Posterior cingulate gyrus (tissue), 11 donors: Measurements from ENCODE around the gene SAPCD2.
"Not testable (repeated sequence)": the region's sequence is repeated elsewhere in the genome, so short reads cannot be mapped to it uniquely, and the experiment has no call there.

Source experiments
- DNase-seq, 10 donors: peaks; one replicate each; pipeline versions ENCODE4 v3.0.0 to v3.0.0-alpha.2; 2020 to 2021; ENCODE audit warnings: mixed read lengths in 3 of 10
- intact Hi-C: fragments of 100-400 bp; cut with DNase I; formaldehyde crosslinking; loops from one replicate; pipeline ENCODE4 v1.15.1; 2023

The SAPCD2 gene

DNA sequence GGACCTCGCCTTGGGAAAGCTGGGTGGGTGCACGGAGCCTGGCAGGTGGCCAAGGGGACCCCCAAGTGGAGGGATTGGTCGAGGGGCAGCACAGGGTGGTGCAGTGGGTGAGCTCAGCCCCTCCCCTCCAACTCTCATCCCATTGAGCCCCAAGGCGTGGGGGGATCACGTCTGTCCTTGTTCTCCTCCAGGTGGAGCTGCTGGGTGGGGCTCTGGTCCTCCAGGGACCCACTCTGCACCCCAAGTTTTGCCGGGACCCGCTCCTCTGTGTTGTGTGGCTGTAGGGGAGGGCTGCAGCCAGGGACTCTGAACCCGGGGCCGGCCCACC is 34.9 kb downstream of the SAPCD2 start:
- intact Hi-C loops: loop anchor here (1.0 kb wide), 1 partner anchor 87 kb away; no protein-coding TSS in a partner anchor
- DNase-seq: no peak

DNA sequence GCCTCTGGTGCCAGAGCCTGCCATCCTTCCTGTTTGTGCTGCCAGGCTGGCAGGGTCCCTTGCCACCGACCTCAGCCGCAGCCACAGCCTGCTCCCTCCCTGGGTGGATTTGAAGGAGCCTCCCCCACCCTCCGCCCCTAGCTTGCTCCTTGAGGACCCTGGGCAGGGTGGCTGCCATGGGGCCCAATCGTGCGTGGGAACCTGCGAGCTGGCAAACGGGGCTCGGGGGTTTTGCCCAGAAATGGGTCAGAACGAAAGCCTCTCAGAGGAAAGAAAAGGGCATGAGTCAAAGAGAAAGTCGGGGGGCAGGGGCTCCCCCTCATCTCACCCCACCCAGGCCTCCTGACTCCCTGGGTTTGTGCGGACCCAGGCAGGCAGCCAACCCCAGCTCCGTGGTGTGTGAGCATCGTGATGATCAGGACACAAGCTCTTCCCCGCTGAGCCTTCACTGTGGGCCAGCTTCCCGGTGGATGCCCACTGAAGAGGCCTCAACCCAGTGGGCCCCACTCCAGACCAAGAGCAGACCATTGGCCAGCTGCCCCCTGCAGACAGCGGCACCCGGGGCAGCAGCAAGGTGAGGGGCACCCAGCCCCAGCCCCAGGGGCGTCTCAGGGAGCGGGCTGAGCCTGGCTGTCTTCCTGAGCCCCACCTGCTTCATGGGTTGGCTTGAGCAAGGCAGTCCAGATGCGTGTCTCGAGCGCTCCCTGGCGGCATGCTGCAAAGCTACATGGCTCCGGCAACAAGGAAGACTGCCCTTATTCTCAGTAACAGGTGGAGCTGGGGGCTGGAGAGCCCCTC is 35.4 kb downstream of the SAPCD2 start:
- peak; percentile 80 to 99 (median 88) for DNase-seq
- intact Hi-C loops: loop anchor here (1.0 kb wide), 1 partner anchor 87 kb away; no protein-coding TSS in a partner anchor

DNA sequence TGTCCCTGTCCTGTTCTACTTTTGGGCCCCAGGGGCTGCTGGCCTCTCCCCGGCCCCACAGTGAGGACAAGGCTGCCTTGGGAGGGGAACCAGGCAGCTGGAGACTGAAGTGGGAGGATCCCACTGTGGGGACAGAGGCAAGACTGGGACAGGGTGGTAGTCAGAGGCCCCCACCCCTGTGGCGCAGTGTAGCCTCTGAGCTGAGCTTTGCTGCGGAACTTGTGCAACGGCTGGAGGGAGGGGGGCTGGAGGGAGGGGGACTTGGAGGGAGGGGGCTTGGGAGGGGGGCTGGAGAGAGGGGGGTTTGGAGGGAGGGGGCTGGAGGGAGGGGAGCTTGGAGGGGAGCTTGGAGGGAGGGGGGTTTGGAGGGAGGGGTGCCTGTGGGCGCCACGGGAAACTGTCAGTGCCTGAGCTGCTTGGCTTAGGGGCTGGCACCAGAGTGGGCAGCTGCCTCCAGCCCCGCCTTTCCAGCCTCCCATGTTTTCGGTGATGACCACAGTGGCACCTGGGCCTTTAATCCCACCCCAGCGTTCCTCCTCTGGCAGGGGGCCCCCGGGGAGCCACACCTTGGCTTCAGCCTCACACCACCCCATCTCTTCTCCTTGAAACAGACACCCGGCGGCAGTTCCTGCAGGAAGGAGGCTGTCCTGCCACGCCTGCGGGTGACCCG is 36.2 kb downstream of the SAPCD2 start:
- intact Hi-C loops: no loop called here
- DNase-seq: no peak

DNA sequence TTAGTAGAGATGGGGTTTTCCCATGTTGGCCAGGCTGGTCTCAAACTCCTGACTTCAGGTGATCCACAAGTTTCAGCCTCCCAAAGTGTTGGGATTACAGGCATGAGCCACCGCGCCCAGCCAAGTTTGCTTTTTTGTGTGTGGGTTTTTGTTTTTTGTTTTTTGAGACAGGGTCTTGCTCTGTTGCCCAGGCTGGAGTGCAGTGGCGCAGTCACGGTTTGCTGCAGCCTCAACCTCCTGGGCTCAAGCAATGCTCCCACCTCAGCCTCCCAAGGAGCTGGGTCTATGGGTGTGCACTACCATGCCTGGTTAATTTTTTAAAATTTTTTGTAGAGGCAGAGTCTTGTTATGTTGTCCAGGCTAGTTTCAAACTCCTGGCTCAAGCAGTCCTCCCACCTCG is 36.9 kb downstream of the SAPCD2 start:
- intact Hi-C loops: not testable (repeated sequence)

DNA sequence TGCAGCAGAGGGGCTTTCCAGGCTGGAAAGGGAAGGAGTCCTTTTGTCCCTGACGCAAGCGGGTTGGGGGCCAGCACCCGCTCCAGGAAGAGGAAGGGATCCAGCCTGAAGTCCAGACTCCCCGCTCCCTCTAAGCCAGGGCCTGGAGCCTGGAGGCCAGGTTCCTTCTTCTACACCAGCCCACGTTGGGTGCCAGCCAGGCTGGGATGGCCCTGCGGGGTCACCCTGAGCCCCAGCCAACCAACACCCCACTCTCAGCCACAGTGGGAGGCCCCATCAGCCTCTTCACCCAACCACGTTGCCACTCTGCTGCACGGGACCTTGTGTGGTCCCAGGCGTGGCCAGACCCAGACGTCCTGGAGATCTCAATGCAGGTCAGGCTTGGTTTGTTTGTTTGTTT is 37.5 kb downstream of the SAPCD2 start:
- no peak for DNase-seq
- intact Hi-C loops: no loop called here

More for the DNA sequence above, 36.9 kb downstream of the SAPCD2 start:
- DNase-seq: not testable (repeated sequence)

DNA sequence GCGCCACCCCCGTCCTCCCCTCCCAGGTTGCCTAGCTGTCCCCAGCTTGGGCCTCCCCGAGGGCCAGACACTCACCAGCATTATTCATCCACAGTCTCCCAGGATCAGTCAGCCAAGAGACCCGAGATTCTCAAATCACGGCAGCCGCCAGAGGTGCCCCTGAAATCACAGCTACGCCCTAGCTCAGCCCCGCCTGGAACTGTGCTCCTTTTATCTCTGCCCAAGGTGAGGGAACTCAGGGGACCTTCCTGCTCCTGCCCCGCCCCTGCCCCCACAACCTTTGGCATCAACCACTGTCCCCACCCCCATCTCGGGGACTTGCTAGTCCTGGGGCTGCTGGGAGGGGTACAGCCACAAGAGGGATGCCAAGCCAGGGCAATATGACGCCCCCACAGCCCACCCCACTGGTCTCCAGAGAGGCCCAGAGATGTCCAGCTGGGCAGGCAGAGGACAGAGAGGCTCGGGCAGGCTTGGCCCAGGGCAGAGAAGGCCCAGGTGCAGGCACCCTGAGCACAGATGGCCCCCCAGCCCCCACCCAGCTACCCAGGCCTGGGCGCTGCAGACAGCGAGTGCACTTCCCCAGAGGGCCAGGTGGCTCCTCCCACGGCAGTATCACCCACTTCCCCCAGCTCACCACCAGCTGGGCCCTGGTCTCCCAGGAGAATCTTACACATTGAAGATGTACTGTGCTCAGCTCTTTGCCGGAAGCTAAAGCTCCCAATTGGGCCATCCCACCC is 38.3 kb downstream of the SAPCD2 start, which contains the start of gene FUT7:
FUT7 (minus strand) TSS at position 185 of the 737 bp plus-strand sequence; CDS start at position 88, 97 bp downstream.
- intact Hi-C loops: no loop called here
- DNase-seq: no peak

DNA sequence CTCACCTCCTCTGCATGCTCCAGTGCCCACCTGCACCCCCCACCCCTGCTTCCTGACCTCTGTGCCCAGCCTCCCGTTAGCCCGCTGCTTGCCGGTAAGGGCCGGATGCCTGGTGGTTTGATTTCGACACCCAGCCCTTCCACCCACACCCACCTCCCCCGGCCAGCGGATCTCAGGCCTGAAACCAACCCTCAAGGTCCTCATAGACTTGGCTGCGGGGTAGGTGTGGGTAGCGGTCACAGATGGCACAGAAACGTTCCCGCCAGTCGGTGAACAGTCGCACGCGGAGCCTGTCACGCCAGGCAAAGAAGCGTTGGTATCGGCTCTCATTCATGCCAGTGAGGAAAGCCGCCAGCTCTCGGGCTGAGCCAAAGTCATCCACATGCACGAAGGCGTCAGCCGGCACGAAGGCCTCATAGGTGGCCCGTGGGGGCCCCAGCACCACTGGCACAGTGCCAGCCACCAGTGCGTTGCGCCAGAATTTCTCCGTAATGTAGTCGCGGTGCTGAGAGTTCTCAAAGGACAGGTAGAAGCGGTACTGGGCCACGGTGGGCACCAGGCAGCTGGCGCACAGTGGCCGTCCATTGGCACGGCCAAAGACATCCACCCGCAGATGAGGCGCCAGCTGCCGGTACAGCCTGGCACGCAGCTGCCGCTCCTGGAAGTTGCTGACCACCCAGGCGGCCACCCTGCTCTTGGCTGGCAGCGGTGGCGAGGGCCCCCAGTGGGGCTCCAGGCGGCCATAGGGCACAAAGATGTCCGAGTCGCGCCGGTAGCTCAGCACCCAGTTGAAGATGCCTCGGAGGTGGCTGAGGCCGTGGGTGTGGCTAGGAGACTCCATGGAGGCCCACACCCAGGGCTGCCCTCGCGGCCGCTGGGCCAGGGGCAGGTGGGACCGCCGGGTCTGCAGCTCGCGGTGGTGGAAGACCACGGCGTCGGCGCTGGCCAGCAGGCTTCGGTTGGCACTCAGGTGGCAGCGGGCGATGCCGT is 39.5 kb downstream of the SAPCD2 start:
- intact Hi-C loops: no loop called here

DNA sequence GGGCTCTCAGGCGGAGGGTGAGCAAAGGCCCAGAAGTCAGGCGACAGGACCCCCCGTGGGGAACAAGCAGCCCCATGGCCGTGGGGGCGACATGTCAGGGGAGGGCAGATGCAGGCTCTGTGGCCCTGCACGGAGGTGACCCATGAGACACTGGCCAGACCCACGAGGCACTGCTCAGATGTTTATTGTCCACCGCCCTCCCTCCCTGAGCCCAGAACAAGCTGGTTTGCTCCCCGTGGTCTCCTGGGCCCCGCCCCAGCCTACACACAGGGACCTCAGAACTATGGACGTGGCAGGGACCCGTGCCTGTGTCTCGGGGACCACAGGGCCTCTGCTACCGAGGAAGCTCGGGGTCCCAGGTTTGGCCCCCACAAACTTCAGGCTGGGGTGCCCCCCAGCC is 40.4 kb downstream of the SAPCD2 start:
- intact Hi-C loops: no loop called here
- DNase-seq: no peak

More for the DNA sequence above, 39.5 kb downstream of the SAPCD2 start:
- DNase-seq: peak in 1 of 10 donors; percentile 88

DNA sequence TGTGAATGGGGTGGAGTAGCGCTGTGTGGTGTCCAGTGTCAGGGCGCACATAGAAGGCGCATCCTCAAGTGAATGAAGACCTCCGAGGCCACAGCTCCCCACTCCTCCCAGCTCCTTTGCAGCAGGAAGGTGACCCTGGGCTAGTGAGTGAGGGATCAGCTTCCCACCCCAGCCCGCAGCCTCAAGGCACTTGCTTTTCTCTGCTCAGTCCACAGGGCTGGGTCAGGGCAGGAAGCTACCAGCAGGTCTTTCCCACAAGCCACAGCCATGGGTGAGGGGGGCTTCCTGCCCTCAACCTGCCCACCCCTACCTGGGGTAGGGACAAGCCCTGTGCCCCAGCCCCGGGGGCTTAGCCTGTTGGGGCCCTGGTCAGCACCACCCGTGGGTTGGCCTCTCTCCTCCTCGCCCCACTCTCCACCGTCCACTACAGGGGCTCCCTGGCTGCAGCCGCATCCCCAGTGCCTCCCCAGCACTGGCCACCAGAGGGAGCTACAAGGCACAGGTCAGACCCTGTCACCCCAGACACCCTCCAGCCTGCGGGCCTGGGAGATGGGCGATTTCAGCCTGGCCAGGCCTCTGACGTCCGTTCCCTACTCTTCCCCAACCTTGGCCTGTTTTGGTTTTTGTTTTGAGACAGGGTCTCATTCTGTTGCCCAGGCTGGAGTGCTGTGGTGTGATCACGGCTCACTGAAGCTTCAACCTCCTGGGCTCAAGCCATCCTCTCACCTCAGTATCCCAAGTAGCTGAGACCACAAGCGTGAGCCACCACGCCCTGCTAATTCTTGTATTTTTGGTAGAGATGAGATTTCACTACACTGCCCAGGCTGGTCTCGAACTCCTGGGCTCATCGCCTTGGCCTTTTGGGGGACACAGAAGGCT is 41.1 kb downstream of the SAPCD2 start:
- DNase-seq: peak; percentile 61 to 97 (median 84)
- intact Hi-C loops: loop anchor here (5.0 kb wide), 1 partner anchor 242 kb away; no protein-coding TSS in a partner anchor

DNA sequence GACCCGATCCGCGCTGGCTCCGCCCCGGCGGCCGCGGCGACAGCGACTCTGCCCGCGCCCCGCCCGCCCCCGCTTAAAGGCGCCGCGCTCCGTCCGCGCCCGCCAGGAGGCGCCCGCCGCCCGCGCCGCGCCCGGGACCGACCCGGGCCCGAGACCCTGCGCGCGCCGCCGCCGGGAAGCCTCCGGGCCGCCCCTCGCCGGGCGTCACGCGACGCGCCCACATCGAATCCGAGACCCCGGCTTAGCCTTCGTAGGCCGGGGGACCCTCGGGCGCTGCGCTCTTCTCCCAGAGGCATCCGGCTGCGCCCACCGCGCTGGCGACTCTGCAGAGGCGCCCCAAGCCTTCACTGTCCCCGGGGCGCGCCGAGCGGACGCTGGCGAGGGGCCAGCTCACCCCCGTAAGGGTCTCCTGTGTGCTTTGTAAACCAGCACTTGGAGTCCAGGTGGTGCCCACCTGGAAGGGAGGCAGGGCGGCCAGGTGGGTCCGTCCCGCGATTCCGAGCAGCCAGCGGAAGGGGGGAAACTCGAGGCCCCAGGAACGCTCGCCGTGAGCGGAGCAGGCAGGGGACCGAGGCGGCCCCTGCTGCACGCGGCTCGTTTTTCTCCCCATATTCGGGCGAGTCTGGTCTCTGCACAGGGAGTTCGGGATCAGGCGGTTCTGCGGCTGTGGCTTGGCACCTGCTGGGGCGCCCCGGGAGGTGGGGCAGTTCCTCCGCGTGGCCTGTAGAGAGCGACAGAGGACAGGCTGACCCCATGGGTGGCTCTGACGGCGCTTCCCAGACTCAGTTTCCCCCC is 41.9 kb downstream of the SAPCD2 start:
- DNase-seq: peak in 8 of 10 donors; percentile 63 to 96 (median 73)
- intact Hi-C loops: loop anchor here (5.0 kb wide), 1 partner anchor 241 kb away; no protein-coding TSS in a partner anchor

DNA sequence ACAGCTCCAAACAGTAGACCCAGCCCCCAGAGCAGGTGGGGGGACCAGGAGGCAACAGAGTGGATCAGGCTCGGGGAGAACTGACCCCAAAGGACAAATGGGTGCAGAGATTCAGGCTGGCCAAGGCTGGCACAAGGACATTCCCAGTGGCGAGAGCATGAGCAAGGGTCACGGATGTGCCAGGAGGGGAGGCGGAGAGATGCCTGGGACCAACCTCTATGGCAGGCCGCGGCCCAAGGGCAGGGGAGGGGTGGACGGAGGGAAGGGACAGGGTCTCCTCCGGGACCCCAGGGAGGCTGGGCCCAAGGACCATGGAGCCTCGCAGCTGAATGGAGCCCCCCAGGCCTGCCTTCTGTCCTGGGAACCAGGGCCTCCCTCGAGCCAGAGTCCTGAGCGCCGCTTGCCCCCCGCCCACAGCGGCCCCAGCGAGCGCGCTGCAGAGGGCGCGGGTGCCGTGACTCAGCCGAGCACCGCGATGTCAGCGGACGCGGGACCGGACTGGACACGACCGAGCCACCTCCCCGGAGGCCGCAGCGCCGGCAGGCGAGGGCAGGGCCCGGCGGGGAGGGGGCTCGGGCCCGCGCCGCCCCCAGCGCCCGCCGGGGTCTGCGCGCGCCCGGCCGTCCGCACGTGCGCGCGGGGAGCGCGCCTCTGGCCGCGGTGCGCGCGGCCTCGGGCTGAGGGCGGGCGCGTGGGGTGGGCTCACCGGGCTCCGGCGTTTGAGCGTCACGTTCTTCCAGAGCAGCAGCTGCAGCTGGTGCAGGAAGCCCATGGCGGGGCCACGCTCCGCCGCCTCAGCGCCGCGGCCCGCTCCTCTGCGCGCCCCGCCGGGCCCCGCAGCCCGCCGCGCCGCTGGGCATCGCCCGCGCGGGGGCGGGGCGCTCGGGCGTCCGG is 42.7 kb downstream of the SAPCD2 start, which contains the start of gene ABCA2:
ABCA2 (minus strand) TSS at position 869 of the 894 bp plus-strand sequence; CDS start at position 772, 97 bp downstream.
- DNase-seq: no peak
- intact Hi-C loops: loop anchor here (5.0 kb wide), 1 partner anchor 240 kb away; no protein-coding TSS in a partner anchor

DNA sequence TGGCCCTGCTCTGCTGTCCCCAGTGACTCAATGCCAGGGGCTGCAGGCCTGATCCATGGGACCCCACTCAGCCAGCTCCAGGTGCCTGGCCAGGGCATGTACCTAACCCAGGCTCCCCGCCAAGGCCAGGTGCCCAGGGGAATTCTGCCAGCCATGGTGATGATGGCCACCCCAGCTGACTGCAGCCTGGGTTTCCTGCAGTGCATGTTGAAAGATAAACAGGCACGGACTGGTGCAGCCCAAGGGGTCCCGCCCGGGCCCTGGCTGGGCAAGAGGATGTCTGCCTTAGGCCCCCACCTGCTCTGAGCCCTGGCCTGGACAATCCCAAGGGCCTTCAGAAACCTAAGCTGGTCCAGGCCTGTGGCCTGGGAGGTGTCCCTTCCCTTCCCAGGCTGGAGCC is 43.5 kb downstream of the SAPCD2 start:
- intact Hi-C loops: loop anchor here (5.0 kb wide), 1 partner anchor 240 kb away; no protein-coding TSS in a partner anchor

DNA sequence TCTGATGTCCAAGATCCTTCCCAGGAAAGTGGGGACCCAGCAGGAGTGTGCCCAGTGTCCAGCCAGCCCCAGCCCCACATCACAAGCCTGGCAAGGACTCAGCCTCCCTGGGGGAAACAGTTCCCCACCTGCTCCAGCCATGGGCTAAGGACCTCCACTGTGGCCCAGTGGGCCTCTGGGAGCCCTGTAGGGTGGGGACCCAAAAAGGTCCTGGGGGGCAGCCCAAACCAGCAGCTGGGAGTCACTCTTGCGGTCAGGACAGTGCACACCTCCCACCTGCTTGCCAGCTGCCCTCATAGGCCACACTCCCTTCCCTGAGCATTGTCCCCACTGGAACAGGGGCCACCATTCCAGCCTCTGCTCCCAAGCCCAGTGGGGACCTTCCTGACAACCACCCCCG is 44.0 kb downstream of the SAPCD2 start:
- intact Hi-C loops: loop anchor here (5.0 kb wide), 1 partner anchor 239 kb away; no protein-coding TSS in a partner anchor
- DNase-seq: no peak

More for the DNA sequence above, 43.5 kb downstream of the SAPCD2 start:
- no peak for DNase-seq

DNA sequence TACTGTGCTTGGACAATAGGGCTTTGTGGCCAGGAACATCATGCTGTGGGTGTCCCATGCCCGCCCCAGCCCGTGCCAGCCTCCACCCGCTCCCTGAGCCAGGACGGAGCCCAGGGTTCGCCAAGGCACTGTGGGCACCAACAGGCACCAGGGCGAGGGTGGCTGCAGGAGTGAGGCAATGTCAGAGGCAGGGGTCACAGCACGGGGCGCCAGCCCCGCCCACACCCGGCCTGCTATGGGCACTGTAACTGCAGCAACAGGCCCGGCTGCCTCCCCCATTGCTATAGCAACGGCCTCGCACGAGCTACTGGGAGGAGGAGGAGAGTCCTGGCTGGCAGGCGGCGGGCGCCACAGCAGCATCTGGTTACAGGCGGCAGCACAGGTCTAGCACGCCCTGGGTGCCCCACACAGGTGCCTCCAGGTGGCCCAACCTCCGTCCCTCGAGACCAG is 44.8 kb downstream of the SAPCD2 start:
- peak; percentile 93 to 100 (median 97) for DNase-seq

DNA sequence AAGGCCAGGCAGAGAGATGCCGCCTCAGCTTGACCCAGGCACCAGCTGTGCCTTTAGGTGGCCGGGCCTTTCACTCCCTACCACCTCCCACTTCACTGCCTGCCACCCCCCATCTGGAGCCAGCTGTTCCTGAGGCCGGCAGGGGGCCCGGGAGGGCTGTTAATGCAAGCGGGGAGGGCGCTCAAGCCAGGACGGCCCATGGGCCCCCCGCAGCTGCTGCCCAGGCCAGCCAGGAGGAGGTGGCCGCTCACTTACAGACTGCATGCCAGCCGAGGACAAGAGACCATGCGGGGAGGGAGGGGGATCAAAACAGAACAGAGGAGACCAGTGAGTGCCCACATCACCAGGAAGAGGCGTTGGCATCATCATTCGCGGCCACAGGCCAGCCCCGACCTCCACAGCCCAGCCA is 46.8 kb downstream of the SAPCD2 start:
- intact Hi-C loops: no loop called here
- peak in 6 of 10 donors; percentile 54 to 95 (median 69) for DNase-seq

More for the DNA sequence above, 44.8 kb downstream of the SAPCD2 start:
- intact Hi-C loops: loop anchor here (5.0 kb wide), 1 partner anchor 238 kb away; no protein-coding TSS in a partner anchor

DNA sequence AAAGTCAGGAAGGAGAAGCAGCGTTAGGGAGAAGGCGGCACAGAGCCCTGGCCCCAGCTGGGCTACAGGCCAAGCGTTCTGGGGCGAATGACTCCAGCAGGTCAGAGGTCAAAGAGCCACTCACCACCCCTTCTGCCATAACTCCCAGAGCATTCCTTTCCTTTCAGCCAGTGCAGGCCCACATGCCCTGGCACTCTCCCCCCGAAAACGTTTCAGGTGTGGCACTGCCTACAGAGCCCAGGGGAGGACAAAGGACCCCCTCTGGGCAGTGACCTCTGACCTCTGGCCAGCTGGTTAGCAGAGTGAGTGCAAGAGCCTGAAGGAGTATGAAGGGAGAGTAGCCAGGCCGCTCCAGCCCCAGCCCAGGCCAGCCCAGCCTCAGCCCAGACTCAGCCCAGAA is 47.2 kb downstream of the SAPCD2 start:
- DNase-seq: no peak
- intact Hi-C loops: no loop called here
